PFSK-1 (cell line): ENCODE results near the gene ACTA1.

Experiments
- POLR2AphosphoS5 ChIP-seq: IDR thresholded peaks from 2 replicates; pipeline ENCODE4 v1.6.1; 2012; ENCODE audit warnings: low read depth, mild to moderate bottlenecking, control low read depth, low read length, moderate library complexity
- SIN3A ChIP-seq: IDR thresholded peaks from 2 replicates; pipeline ENCODE4 v1.6.1; 2012; ENCODE audit warnings: mild to moderate bottlenecking, low read length, moderate library complexity, borderline replicate concordance; ENCODE audit not compliant: insufficient read depth
- TAF1 ChIP-seq: IDR thresholded peaks from 2 replicates; pipeline ENCODE4 v1.6.1; 2012; ENCODE audit warnings: low read length, control low read depth, borderline replicate concordance; ENCODE audit not compliant: insufficient read depth
- TF ChIP-seq, protein P1 (sequence below), 2 experiments: IDR thresholded peaks; 2 replicates each; pipeline versions ENCODE4 v1.6.1 to v1.8.0; 2011 to 2012; ENCODE audit warnings: low read depth in 2 of 2, low read length in 2 of 2, control low read depth in 1 of 2, inconsistent platforms in 1 of 2, mild to moderate bottlenecking in 1 of 2, moderate library complexity in 1 of 2; ENCODE audit not compliant: insufficient read depth in 1 of 2

DNA sequence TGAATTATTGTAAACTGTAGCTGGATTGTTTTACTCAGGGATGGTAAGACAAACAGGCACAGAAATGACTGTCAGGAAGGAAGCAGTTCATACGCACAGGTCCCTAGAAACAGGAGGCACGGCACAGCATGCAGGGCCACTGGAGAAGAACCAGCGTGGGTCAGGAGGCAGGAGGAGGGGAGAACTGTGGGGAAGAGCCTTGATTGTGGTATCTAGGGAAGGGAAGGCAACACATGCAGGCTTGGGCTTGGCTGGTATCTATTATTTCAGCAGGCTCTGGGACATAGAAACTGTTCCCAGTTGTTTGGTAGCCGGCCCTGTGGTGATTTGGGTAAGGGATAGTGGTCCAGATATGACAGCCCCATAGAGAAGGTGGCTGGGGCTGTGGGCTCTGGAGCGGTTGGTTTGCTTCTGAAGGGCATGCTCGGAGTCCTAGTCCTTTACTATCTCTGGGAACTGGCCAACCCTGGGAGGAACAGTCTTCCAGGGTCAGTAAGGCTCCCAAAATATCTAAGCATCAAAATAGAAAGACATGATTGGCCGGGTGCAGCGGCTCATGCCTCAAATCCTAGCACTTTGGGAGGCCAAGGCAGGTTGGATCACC lies 47.9 kb downstream of the ACTA1 start:
- TF ChIP-seq SIN3A (no peak), POLR2AphosphoS5 (no peak), TAF1 (no peak)
- TF ChIP-seq, protein P1, sequence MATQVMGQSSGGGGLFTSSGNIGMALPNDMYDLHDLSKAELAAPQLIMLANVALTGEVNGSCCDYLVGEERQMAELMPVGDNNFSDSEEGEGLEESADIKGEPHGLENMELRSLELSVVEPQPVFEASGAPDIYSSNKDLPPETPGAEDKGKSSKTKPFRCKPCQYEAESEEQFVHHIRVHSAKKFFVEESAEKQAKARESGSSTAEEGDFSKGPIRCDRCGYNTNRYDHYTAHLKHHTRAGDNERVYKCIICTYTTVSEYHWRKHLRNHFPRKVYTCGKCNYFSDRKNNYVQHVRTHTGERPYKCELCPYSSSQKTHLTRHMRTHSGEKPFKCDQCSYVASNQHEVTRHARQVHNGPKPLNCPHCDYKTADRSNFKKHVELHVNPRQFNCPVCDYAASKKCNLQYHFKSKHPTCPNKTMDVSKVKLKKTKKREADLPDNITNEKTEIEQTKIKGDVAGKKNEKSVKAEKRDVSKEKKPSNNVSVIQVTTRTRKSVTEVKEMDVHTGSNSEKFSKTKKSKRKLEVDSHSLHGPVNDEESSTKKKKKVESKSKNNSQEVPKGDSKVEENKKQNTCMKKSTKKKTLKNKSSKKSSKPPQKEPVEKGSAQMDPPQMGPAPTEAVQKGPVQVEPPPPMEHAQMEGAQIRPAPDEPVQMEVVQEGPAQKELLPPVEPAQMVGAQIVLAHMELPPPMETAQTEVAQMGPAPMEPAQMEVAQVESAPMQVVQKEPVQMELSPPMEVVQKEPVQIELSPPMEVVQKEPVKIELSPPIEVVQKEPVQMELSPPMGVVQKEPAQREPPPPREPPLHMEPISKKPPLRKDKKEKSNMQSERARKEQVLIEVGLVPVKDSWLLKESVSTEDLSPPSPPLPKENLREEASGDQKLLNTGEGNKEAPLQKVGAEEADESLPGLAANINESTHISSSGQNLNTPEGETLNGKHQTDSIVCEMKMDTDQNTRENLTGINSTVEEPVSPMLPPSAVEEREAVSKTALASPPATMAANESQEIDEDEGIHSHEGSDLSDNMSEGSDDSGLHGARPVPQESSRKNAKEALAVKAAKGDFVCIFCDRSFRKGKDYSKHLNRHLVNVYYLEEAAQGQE (IDR thresholded peaks at IDR 0.05; ENCODE audit: insufficient read depth in 1 of 2, low read depth in 2 of 2, low read length in 2 of 2), result no peak
